ENCODE results near the gene MTMR3.

MTMR3 gene

DNA sequence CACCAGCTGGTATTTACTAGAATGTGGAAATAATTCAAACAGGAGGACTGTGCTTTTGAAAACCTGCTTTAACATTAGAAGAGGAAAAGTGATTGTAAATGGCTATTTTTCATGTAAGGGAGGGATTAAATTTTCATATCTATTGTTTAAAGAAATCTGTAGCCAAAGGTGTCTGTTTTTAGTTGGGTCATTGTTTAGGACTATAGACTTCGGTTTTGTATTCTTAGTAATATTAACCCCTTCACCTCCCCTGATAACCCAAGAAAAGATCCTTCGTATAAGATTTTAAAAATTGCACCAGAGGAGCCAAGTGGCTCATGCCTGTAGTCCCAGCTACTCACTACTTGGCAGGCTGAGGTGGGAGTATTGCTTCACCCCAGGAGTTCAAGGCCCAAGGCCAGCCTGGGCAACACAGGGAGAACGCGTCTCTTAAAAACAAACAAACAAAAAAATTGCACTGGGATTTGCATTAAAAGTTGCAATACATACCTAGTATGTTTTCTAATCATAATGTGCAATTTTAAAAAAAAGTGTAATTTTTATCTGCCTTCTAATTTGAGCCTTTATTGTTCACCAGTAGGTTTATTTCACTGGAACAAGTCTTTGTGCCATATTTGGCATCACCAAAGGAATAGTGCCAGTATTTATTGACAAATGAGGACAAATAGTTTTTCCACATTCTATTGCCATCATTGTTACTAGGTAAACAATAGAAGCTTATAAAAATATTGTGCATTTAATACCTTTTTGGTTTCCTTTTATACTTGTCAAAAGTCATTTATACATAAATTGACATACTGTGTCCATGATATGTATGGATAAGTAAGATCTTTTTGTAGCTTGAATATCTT, 34.3 kb downstream of the MTMR3 start:
- DNase-seq: no peak

DNA sequence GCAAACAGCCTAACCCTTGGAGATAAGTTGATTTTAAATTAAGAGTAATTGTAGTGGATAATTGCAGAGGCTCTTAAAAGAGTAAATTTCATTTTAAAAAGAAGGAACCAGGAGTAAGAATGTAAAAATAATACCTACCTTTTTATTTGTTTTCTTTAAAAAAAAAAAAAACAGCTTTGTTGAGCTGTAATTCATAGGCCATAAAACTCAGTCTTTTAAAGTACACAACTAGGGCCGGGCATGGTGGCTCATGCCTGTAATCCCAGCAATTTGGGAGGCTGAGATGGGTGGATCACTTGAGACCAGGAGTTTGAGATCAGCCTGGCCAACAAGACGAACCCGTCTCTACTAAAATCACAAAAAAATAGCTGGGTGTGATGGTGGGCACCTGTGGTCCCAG, 42.4 kb downstream of the MTMR3 start:
- no peak for DNase-seq

DNA sequence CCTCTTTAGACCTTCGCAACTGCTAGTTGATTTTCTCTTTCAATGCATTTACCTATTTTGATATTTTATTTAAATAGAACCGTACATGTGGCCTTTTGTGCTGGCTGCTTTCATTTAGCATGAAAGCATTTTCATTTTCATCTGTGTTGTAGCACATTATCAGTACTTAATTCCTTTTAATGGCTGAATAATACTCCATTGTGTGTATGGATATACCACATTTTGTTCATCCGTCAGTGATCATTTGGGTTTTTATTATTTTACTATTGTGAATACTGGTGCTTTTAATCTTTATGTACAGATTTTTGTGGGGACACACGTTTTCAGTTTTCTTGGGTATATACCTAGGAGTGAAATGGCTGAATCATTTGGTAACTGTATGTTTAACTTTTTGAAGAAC, 43.1 kb downstream of the MTMR3 start:
- no peak for DNase-seq

GRCh38 chr22:29932136-29932535, 49.2 kb downstream of the MTMR3 start:
- no peak for DNase-seq

DNA sequence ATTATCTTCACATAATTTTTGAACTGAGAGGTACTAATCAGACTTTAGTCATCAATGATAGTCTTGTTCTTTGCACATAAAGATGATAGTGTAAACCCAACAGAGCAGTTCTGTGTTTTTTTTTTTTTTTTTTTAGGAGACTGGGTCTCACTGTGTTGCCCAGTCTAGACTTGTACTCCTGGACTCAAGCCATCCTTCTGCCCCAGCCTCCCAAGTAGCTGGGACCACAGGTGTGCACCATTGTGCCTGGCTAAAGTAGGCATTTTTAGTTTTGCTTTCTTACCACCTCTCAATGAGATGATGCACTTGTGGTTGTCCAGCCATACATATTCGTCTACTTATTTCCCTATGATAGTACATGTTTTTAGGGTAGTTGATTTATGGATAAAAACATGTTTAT, 50.6 kb downstream of the MTMR3 start:
- DNase-seq: no peak

- DNase-seq: no peak
Measured at GRCh38 chr22:29934596-29934995, 51.6 kb downstream of the MTMR3 start.

DNA sequence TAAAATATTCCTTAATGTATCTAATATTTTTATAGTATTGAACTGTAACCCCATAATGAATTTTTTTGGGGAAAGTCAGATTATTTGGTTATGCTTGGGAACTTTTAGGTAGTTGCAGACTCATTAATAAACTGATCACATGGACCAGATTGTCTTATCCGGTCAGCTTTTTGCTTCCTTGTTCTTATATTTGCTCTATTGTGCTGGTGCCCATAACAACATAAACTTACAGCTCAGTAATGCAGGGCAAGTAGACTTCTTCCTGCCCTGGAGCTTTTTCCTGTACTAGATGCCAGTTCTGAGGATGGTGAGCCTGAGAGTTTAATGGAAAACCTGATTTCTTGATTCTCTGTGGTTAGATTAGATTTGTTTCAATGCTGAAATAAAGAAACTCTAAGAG, 53.2 kb downstream of the MTMR3 start:
- no peak for DNase-seq

DNA sequence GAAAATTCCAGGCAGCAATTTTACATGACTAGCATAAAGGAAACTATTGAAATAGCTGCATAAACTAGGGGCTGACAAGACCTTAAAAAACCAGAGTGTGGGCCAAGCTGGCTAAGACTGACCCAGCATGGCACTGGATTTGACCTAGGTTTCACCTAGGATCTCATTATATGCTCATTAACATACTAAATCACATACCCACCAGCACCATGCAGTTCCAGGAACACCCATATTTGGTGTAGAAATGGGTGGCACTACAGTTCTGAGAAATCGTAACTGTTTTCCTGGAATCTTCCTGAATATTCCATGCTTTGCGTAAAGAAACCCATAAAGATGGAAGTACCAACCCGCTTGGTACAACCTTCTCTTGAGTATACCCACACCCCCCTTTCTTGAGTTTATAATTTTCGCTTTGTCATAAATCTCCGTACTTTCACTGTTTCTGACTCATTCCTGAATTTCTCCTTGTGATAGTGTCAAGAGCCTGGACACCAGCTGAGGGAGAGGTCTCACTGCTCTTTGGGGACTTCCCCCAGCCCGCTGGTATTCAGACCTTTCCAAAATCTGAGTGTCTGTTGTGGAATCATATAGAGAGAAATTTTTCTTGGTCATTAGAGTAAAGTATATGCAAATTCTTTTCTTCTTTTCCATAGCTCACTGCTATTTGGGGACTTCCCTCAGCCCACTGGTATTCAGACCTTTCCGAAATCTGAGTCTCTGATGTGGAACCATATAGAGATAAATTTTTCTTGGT, 55.1 kb downstream of the MTMR3 start:
- DNase-seq: no peak

DNA sequence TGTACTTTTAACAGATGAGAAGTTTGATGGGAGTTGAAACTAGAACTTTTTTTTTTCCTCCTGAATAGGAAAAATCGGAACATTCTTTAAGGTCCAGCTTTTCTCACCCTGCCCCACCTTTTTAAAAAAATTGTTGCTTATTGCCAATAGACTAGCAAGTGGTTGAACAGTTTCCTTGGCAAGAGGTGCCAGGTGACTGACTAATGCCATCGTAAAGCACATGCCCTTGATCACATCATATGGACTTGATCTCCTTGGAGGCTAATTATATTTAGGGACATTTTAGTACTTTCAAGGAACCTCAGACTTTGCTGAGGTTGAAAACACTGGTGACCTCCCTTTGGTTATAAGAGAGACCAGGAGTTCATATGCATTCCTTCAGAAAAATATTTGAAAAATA, 57.6 kb downstream of the MTMR3 start:
- no peak for DNase-seq

- no peak for DNase-seq
Measured at GRCh38 chr22:29944339-29944738, 61.4 kb downstream of the MTMR3 start.

DNA sequence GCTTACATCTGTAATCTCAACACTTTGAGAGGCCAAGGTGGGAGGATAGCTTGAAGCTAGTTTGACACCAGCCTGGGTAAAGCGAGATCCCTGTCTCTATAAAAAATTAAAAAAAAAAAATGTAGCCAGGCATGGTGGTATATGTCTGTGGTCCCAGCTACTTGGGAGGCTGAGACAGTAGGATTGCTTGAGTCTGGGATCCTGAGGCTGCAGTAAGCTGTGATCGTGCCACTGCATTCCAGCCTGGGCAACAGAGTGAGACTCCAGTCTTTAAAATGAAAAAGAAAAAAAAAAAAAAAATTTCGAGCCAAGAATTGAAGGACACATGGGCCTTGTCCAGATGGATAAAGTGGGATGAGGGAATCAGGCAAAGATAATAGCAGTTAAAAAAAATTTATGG, 62.5 kb downstream of the MTMR3 start:
- DNase-seq: no peak

GRCh38 chr22:29946220-29946619, 63.2 kb downstream of the MTMR3 start:
- no peak for DNase-seq

GRCh38 chr22:29947410-29948384, 64.7 kb downstream of the MTMR3 start:
- DNase-seq: no peak

GRCh38 chr22:29948385-29948769, 65.4 kb downstream of the MTMR3 start:
- DNase-seq: no peak

- DNase-seq: no peak
Measured at GRCh38 chr22:29949872-29950271, 66.9 kb downstream of the MTMR3 start.

GRCh38 chr22:29951791-29952413, 68.9 kb downstream of the MTMR3 start:
- DNase-seq: no peak

GRCh38 chr22:29954203-29954855, 71.4 kb downstream of the MTMR3 start:
- DNase-seq: no peak

DNA sequence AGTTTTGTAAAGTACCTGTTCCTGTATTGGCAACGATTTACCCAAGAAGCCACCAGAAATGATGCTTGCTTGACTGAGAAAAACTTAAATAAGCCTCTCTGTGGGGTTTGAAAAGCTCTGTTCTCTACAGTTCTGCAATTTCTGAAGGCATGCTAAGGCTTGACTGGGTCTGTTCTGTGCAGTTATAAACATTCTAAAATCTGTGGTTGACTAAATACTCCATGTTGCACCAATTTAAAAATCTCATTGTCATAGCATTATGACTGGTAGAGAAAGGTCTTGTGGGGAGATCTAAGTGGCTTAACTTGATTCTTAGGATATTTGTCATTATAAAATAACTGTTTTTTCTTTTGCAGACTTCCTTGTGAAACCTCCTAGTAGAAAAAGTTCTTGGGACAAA, 73.7 kb downstream of the MTMR3 start:
- no peak for DNase-seq

- DNase-seq: no peak
Measured at GRCh38 chr22:29958170-29958569, 75.2 kb downstream of the MTMR3 start.

DNA sequence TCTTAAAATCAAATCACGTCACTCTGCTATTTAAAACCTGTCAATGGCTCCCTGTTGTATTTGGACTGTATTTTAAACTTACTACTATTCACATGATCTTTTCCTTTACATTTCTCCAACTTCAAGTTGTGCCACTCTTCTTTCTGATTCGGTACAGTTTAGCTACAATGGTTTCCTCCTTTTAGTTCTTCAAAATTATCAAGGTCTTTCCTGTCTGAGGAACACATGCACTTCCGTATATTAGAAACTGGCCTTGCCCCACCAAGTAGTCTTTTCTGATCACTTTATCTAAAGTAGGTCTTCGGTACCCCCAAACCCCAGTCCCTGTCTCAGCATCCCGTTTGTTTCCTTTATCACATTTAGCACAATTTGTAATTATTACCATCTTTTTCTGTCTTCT, 81.8 kb downstream of the MTMR3 start:
- DNase-seq: no peak

DNA sequence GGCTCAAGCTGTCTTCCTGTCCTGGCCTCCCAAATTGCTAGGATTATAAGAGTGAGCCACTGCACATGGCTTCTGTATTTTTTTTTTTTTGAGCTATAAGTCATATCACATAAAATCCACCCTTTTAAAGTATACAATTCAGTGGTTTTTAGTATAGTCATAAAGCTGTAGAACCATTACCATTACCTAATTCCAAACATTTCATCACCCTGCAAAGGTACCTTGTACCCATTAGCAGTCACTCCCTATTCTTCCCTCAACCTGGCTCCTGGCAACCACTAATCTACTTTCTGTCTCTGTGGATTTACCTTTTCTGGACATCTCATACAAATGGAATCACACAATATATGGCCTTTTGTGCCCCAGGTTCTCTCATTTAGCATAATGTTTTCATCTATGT, 84.5 kb downstream of the MTMR3 start:
- no peak for DNase-seq

GRCh38 chr22:29971607-29972006, 88.6 kb downstream of the MTMR3 start:
- DNase-seq: no peak
